Vagina (tissue), 2 donors: ENCODE results near the gene DGCR2.
"Not testable (repeated sequence)": the region's sequence is repeated elsewhere in the genome, so short reads cannot be mapped to it uniquely, and the experiment has no call there.

ENCODE experiments used
- CTCF ChIP-seq, 3 experiments: fragments of 450-650 bp in 2 of 3; fragments of 200-600 bp in 1 of 3; sonication (generic) in 1 of 3; IDR thresholded peaks; one replicate each; pipeline ENCODE4 v1.5.1; 2017 to 2019; ENCODE audit warnings: antibody characterized with exemption in 3 of 3, mild to moderate bottlenecking in 2 of 3, moderate library complexity in 2 of 3
- POLR2AphosphoS5 ChIP-seq, 2 donors: sonication (generic); formaldehyde crosslinking; IDR thresholded peaks; one replicate each; pipeline ENCODE4 v1.9.0; 2017; ENCODE audit warnings: antibody characterized with exemption in 2 of 2, mild to moderate bottlenecking in 2 of 2, low read depth in 1 of 2; ENCODE audit not compliant: insufficient read depth in 1 of 2

GRCh38 chr22:19084126-19084525, 38.1 kb downstream of the DGCR2 start:
- TF ChIP-seq CTCF (IDR thresholded peaks at IDR 0.05); POLR2AphosphoS5 (IDR thresholded peaks at IDR 0.05; ENCODE audit: insufficient read depth in 1 of 2, low read depth in 1 of 2): not testable (repeated sequence)
